HL-60 (cell line): ENCODE data around the gene HERC4.

ENCODE experiments used
- DNase-seq, 2 experiments: peaks; one replicate each; pipeline ENCODE4 v3.0.0-alpha.2; 2010 to 2020; ENCODE audit warnings: low read depth in 1 of 2, low spot score in 1 of 2
- H3K27ac ChIP-seq: fragments of 250-450 bp; sonication (Bioruptor Pico); replicated peaks from 2 replicates; pipeline ENCODE4 v1.5.1; 2020; ENCODE audit warnings: mild to moderate bottlenecking, moderate library complexity
- H3K27me3 ChIP-seq: fragments of 250-450 bp; sonication (Bioruptor Pico); 2 replicates; pipeline ENCODE4 v1.5.1; 2021; ENCODE audit warnings: mild to moderate bottlenecking, moderate library complexity; ENCODE audit not compliant: insufficient read depth, poor library complexity, severe bottlenecking
- H3K4me3 ChIP-seq: replicated peaks from 2 replicates; pipeline ENCODE4 v1.5.1; 2011; ENCODE audit warnings: mild to moderate bottlenecking, control low read depth, low read length; ENCODE audit not compliant: insufficient read depth
- CTCF ChIP-seq: IDR thresholded peaks from one replicate; pipeline ENCODE4 v1.5.1; 2011; ENCODE audit warnings: low read length, control low read depth, inconsistent platforms; ENCODE audit not compliant: insufficient read depth
- GABPA ChIP-seq: IDR thresholded peaks from 2 replicates; pipeline ENCODE4 v1.6.1; 2012; ENCODE audit warnings: low read depth
- POLR2AphosphoS5 ChIP-seq: IDR thresholded peaks from 2 replicates; pipeline ENCODE4 v1.6.1; 2012; ENCODE audit warnings: low read depth
- REST ChIP-seq: IDR thresholded peaks from 2 replicates; pipeline ENCODE4 v1.6.1; 2012; ENCODE audit warnings: low read depth; ENCODE audit not compliant: insufficient replicate concordance
- SPI1 ChIP-seq: IDR thresholded peaks from 2 replicates; pipeline ENCODE4 v1.6.1; 2012; ENCODE audit warnings: low read depth, mild to moderate bottlenecking, borderline replicate concordance

The HERC4 gene

GRCh38 chr10:68121020-68121743, 46.1 kb upstream of the HERC4 start:
- H3K27me3 ChIP-seq = no peaks in the 10 kb centered on the region
- H3K27ac ChIP-seq = no peak overlapping the region
- no peak overlapping the region for H3K4me3 ChIP-seq
- no peak for DNase-seq
- no peak for TF ChIP-seq CTCF
- no peak for TF ChIP-seq POLR2AphosphoS5
- no peak for TF ChIP-seq REST
- no peak for TF ChIP-seq SPI1
- TF ChIP-seq GABPA = no peak

- H3K27ac ChIP-seq = no peak overlapping the region
- DNase-seq = no peak
- H3K4me3 ChIP-seq = no peak overlapping the region
- H3K27me3 ChIP-seq = no peaks in the 10 kb centered on the region
- TF ChIP-seq CTCF (no peak), SPI1 (no peak), GABPA (no peak), REST (no peak), POLR2AphosphoS5 (no peak)
These were observed 43.6 kb upstream of the HERC4 start for GRCh38 chr10:68118657-68119056.

- no peak overlapping the region for H3K4me3 ChIP-seq
These were observed 37.8 kb upstream of the HERC4 start for GRCh38 chr10:68112837-68113236.

More at GRCh38 chr10:68112837-68113236, 37.8 kb upstream of the HERC4 start:
- Histone ChIP-seq H3K27me3 (no peaks in the 10 kb centered on the region), H3K27ac (no peak overlapping the region)
- TF ChIP-seq POLR2AphosphoS5 (no peak), SPI1 (no peak), CTCF (no peak), REST (no peak), GABPA (no peak)
- DNase-seq = no peak
